ENCODE data around the gene DGCR2. TPM values are rescaled to one million over a fixed set of nuclear protein-coding genes. Genes with fewer than 3 reads are reported as not detected.

DGCR2 gene
- total RNA-seq, 1 donor from 2014 or later: 20.6 TPM

DNA sequence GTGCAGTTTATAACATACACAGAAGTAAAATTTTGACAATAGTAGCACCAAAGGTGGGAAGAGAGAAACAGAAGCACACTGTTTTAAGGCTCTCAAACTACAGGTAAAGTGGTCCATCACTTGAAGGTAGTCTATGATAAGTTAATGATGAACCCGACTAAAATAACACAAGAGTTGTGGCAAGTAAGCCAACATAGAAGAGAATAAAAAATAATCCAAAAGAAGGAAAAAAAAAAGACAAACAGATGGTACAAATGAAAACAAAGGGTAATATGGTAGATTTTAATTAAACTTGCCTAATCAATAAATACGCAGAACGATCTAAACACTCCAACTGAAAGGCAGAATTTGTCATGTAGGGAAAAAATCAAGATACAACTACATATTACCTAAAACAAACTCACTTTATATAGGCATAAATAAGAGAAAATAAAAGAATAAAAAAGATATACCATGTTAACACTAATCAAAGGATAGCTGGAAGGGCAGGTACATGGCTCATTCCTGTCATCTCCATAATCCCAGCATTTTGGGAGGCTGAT, 31.6 kb downstream of the DGCR2 start:
- no peak overlapping the region for H3K27ac Mint-ChIP-seq
- DNase-seq (ENCODE audit: low spot score): no peak
- Histone ChIP-seq H3K4me2 (no peak overlapping the region), H3K27me3 (no peaks in the 10 kb centered on the region), H3K9me3 (ENCODE audit: low read depth) (no peaks in the 10 kb centered on the region), H3K27ac (no peak overlapping the region), H3K9ac (no peak overlapping the region), H3K79me2 (ENCODE audit: low read depth) (peaks cover 13% of the 10 kb centered on the region), H3F3A (ENCODE audit: low read depth) (no peaks in the 10 kb centered on the region), H3K4me3 (no peak overlapping the region), H2AFZ (replicated peaks) (no peak overlapping the region), H4K20me1 (ENCODE audit: low read depth) (peaks cover 8% of the 10 kb centered on the region), H3K4me1 (no peaks in the 10 kb centered on the region), H3K36me3 (no peaks in the 10 kb centered on the region)
- H3K36me3 Mint-ChIP-seq: peaks cover 17% of the 10 kb centered on the region
- H3K4me1 Mint-ChIP-seq: peaks cover 16% of the 10 kb centered on the region
- TF ChIP-seq, protein P1, sequence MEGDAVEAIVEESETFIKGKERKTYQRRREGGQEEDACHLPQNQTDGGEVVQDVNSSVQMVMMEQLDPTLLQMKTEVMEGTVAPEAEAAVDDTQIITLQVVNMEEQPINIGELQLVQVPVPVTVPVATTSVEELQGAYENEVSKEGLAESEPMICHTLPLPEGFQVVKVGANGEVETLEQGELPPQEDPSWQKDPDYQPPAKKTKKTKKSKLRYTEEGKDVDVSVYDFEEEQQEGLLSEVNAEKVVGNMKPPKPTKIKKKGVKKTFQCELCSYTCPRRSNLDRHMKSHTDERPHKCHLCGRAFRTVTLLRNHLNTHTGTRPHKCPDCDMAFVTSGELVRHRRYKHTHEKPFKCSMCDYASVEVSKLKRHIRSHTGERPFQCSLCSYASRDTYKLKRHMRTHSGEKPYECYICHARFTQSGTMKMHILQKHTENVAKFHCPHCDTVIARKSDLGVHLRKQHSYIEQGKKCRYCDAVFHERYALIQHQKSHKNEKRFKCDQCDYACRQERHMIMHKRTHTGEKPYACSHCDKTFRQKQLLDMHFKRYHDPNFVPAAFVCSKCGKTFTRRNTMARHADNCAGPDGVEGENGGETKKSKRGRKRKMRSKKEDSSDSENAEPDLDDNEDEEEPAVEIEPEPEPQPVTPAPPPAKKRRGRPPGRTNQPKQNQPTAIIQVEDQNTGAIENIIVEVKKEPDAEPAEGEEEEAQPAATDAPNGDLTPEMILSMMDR (IDR thresholded peaks at IDR 0.05): no peak
- TF ChIP-seq EZH2 (IDR thresholded peaks at IDR 0.05): no peak
- H3K9me3 Mint-ChIP-seq: no peaks in the 10 kb centered on the region
- no peak overlapping the region for H3K4me3 Mint-ChIP-seq
- H3K27me3 Mint-ChIP-seq (ENCODE audit: insufficient read depth, low read depth): peaks cover 2% of the 10 kb centered on the region

DNA sequence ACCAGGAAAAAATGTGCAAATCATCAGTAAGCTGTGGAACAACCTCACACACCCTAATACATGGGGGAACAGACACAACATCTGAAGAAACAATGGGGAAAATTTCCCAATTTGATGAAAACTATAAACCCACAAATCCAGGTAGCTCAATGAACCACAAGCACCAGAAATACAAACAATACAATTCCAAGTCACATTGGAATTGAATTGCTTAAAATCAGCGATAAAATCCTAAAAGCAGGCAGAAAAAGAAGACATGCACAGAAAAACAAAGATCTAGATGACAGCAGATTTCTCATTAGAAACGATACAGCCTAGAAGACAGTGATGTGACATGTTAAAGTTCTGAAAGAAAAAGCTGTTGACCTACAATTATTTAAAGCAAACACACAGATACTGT, 32.0 kb downstream of the DGCR2 start:
- Histone ChIP-seq H3F3A (ENCODE audit: low read depth) (no peaks in the 10 kb centered on the region), H3K4me2 (no peak overlapping the region), H4K20me1 (ENCODE audit: low read depth) (peaks cover 8% of the 10 kb centered on the region), H3K36me3 (no peaks in the 10 kb centered on the region), H3K9me3 (ENCODE audit: low read depth) (no peaks in the 10 kb centered on the region), H3K79me2 (ENCODE audit: low read depth) (peaks cover 13% of the 10 kb centered on the region), H3K4me1 (no peaks in the 10 kb centered on the region), H3K4me3 (no peak overlapping the region), H2AFZ (replicated peaks) (no peak overlapping the region), H3K27me3 (no peaks in the 10 kb centered on the region), H3K9ac (no peak overlapping the region), H3K27ac (no peak overlapping the region)
- peaks cover 4% of the 10 kb centered on the region for H3K27me3 Mint-ChIP-seq (ENCODE audit: insufficient read depth, low read depth)
- no peak for DNase-seq (ENCODE audit: low spot score)
- peaks cover 19% of the 10 kb centered on the region for H3K36me3 Mint-ChIP-seq
- H3K9me3 Mint-ChIP-seq: peaks cover under 1% of the 10 kb centered on the region
- H3K4me3 Mint-ChIP-seq: no peak overlapping the region
- TF ChIP-seq EZH2 (IDR thresholded peaks at IDR 0.05) (no peak), EZH2phosphoT487 (IDR thresholded peaks at IDR 0.05) (no peak)
- TF ChIP-seq, protein P1 (IDR thresholded peaks at IDR 0.05): no peak
- no peak overlapping the region for H3K27ac Mint-ChIP-seq
- H3K4me1 Mint-ChIP-seq: peaks cover 20% of the 10 kb centered on the region

DNA sequence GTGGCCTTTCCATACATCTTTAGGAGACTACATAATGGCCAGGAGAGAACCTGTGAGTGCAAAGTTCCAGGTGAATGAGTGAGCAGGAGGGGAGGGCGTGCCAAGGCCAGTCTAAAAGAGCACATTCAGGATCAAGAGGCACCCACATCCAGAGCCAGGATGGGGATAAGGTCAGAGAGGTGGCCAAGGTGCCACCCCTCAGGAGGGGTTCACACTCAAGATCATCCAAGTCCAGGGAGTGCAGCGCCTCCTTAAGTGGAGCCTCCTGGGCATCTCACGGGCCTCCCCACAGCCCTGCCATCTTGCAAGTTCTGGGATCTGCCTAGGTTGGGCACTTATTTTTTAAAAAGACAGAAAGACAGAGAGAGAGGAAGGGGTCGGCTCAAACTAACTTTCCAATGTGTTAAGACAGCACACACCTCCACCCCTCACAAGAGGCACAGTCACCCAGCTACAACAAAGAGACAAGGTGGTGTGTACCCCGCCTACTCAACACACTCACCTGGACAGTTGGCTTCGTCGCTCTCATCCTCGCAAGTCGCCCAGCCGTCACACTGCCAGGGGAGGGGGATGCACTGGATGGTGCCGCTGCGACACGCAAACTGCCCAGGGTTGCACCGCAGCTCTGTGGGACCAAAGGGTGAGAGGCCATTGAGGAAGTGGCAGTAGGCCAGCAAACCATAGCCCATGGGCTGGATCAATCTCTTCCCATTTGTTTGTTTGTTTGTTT, 33.2 kb downstream of the DGCR2 start:
- TF ChIP-seq EZH2phosphoT487 (IDR thresholded peaks at IDR 0.05) (no peak), EZH2 (IDR thresholded peaks at IDR 0.05) (no peak)
- TF ChIP-seq, protein P1 (IDR thresholded peaks at IDR 0.05): no peak
- no peak overlapping the region for H3K4me2 ChIP-seq
- no peak overlapping the region for H3K27ac ChIP-seq
- H3K27me3 ChIP-seq: no peaks in the 10 kb centered on the region
- H3K4me1 ChIP-seq: no peaks in the 10 kb centered on the region
- peaks cover 13% of the 10 kb centered on the region for H3K79me2 ChIP-seq (ENCODE audit: low read depth)
- peaks cover 3% of the 10 kb centered on the region for H3K9me3 Mint-ChIP-seq
- peaks cover 24% of the 10 kb centered on the region for H3K4me1 Mint-ChIP-seq
- H3K36me3 ChIP-seq: no peaks in the 10 kb centered on the region
- H3K9ac ChIP-seq: no peak overlapping the region
- no peaks in the 10 kb centered on the region for H3K9me3 ChIP-seq (ENCODE audit: low read depth)
- H3K27ac Mint-ChIP-seq: no peak overlapping the region
- H3K27me3 Mint-ChIP-seq (ENCODE audit: insufficient read depth, low read depth): peaks cover 5% of the 10 kb centered on the region
- H2AFZ ChIP-seq (replicated peaks): no peak overlapping the region
- H3K4me3 ChIP-seq: no peak overlapping the region
- no peak for DNase-seq (ENCODE audit: low spot score)
- H3K36me3 Mint-ChIP-seq: peaks cover 22% of the 10 kb centered on the region
- peaks cover 8% of the 10 kb centered on the region for H4K20me1 ChIP-seq (ENCODE audit: low read depth)
- no peak overlapping the region for H3K4me3 Mint-ChIP-seq
- no peaks in the 10 kb centered on the region for H3F3A ChIP-seq (ENCODE audit: low read depth)
